ENCODE results near the gene THADA.

Gene THADA

GRCh38 chr2:43186679-43187374 is 409.0 kb downstream of the THADA start:
- no peak for DNase-seq (ENCODE audit: low spot score)

- no peak for DNase-seq (ENCODE audit: low spot score)
Measured at GRCh38 chr2:43186321-43186678, 409.5 kb downstream of the THADA start.

- DNase-seq (ENCODE audit: low spot score) = no peak
Measured at GRCh38 chr2:43185146-43185545, 410.7 kb downstream of the THADA start.

GRCh38 chr2:43184339-43184895 is 411.4 kb downstream of the THADA start:
- no peak for DNase-seq (ENCODE audit: low spot score)

- DNase-seq (ENCODE audit: low spot score) = no peak
Measured at GRCh38 chr2:43183743-43184142, 412.1 kb downstream of the THADA start.

GRCh38 chr2:43180897-43181296 is 414.9 kb downstream of the THADA start:
- no peak for DNase-seq (ENCODE audit: low spot score)
